ENCODE results near the gene SLC25A13. TPM values are rescaled to one million over a fixed set of nuclear protein-coding genes. Genes with fewer than 3 reads are reported as not detected.

The SLC25A13 gene
- total and polyA plus RNA-seq, 2 of the 8 experiments (the other 6 are each of a cell fraction or from before 2014, with no cell fraction given): 30.8 to 85.4 TPM

GRCh38 chr7:96169439-96169838 is 152.5 kb downstream of the SLC25A13 start:
- no peak overlapping the region for H2BK20ac ChIP-seq (ENCODE audit: low read length)
- DNase-seq (ENCODE audit: low read depth in 1 of 2, low spot score in 2 of 2): no peak
- peaks cover 0 to 1% of the 10 kb centered on the region in 2 experiments for H4K20me1 ChIP-seq (replicated peaks in 1 of 2; ENCODE audit: control insufficient read depth in 1 of 2, insufficient read depth in 2 of 2, low read length in 2 of 2)
- H3K4me1 ChIP-seq (replicated peaks in 1 of 4; ENCODE audit: control insufficient read depth in 3 of 4, insufficient read depth in 4 of 4, low read length in 3 of 4): peaks cover 0 to 3% (median 1%) of the 10 kb centered on the region in 4 experiments; a peak in 3 of 7 replicates
- H3K36me3 ChIP-seq (ENCODE audit: control insufficient read depth in 2 of 4, insufficient read depth in 4 of 4, low read length in 3 of 4): peaks cover 0 to 9% (median 4%) of the 10 kb centered on the region in 4 experiments; a peak in 4 of 8 replicates
- no peak overlapping the region for H3K27ac ChIP-seq (ENCODE audit: low read depth, low read length)
- no peak overlapping the region for H4K91ac ChIP-seq (replicated peaks; ENCODE audit: insufficient read length, low read length)
- 92% methylated on average over 5 of the region's 5 CpGs; no CpG with 5 or more reads in 1 of the 2 experiments for WGBS, 2 experiments (ENCODE audit: extremely low coverage in 1 of 2, insufficient coverage in 1 of 2, insufficient read length in 1 of 2, insufficient replicate concordance in 2 of 2, low coverage in 1 of 2, low lambda C conversion rate in 2 of 2, missing lambda C conversion rate in 1 of 2)
- H3K4me3 ChIP-seq (ENCODE audit: extremely low read depth in 1 of 4, insufficient read depth in 2 of 4, low read depth in 3 of 4, low read length in 4 of 4): no peak overlapping the region
- no peaks in the 10 kb centered on the region for H3K79me1 ChIP-seq (ENCODE audit: low read depth, low read length)
- H3K4me2 ChIP-seq (ENCODE audit: insufficient read depth in 1 of 2, low read depth in 2 of 2, low read length in 2 of 2): no peak overlapping the region
- H3K4ac ChIP-seq (replicated peaks; ENCODE audit: insufficient read length, low read depth, low read length): no peak overlapping the region
- no peak overlapping the region for H2BK120ac ChIP-seq (replicated peaks; ENCODE audit: low read depth, low read length)
- no peak overlapping the region for H2BK12ac ChIP-seq (ENCODE audit: low read depth, low read length)
- H2AK5ac ChIP-seq (ENCODE audit: low read depth, low read length): no peak overlapping the region
- no peak for FAIRE-seq
- H3K23me2 ChIP-seq (ENCODE audit: low read depth, low read length): no peaks in the 10 kb centered on the region
- CTCF ChIA-PET (ENCODE audit: partially characterized antibody): interaction anchor here (1.0 to 1.8 kb wide), 2 partner anchors 9 to 246 kb away, joined by 4 to 5 read pairs; no protein-coding TSS in a partner anchor
- H3K18ac ChIP-seq (ENCODE audit: extremely low read depth, low read length): no peak overlapping the region
- no peaks in the 10 kb centered on the region for H3K9me3 ChIP-seq (ENCODE audit: insufficient read depth in 2 of 2, low read depth in 1 of 2, low read length in 1 of 2)
- no peak overlapping the region for H2AFZ ChIP-seq (ENCODE audit: low read length)
- no peak overlapping the region for H2BK5ac ChIP-seq (ENCODE audit: low read depth, low read length)
- no peak overlapping the region for H3K56ac ChIP-seq (replicated peaks; ENCODE audit: insufficient read length, low read depth, low read length)
- H3K9ac ChIP-seq (replicated peaks in 1 of 4; ENCODE audit: extremely low read depth in 1 of 4, low read depth in 3 of 4, low read length in 3 of 4): no peak overlapping the region
- H3K27me3 ChIP-seq (replicated peaks in 1 of 4; ENCODE audit: control insufficient read depth in 3 of 4, extremely low read depth in 1 of 4, insufficient read depth in 3 of 4, low read length in 3 of 4): no peaks in the 10 kb centered on the region
- H4K8ac ChIP-seq (ENCODE audit: extremely low read depth, insufficient read depth, low read length): no peak overlapping the region
- POLR2A ChIA-PET (ENCODE audit: partially characterized antibody): interaction anchor here (1.3 kb wide), 1 partner anchor 9 kb away, joined by 4 read pairs; no protein-coding TSS in a partner anchor
- H4K5ac ChIP-seq (ENCODE audit: insufficient read length, low read depth, low read length): no peak overlapping the region
- no peak overlapping the region for H2BK15ac ChIP-seq (ENCODE audit: low read length)
- H3K23ac ChIP-seq (ENCODE audit: insufficient read length): no peak overlapping the region
- no peaks in the 10 kb centered on the region for H3K79me2 ChIP-seq (ENCODE audit: control insufficient read depth in 1 of 2, insufficient read depth in 2 of 2, low read length in 2 of 2)
- H3K14ac ChIP-seq (ENCODE audit: insufficient read length): no peak overlapping the region
- TF ChIP-seq USF2 (IDR thresholded peaks at IDR 0.05; ENCODE audit: low read length) (no peak), NANOG (IDR thresholded peaks at IDR 0.05; ENCODE audit: insufficient read depth, low read depth, low read length, poor library complexity, severe bottlenecking) (no peak), ATF3 (IDR thresholded peaks at IDR 0.05; ENCODE audit: insufficient read depth, low read depth, low read length) (no peak), CTBP2 (IDR thresholded peaks at IDR 0.05; ENCODE audit: borderline replicate concordance, insufficient read depth, insufficient read length, low read length) (no peak), MAX (IDR thresholded peaks at IDR 0.05) (no peak), SP4 (IDR thresholded peaks at IDR 0.05; ENCODE audit: low read length) (no peak), BCL11A (IDR thresholded peaks at IDR 0.05; ENCODE audit: low read depth in 2 of 2, low read length in 2 of 2) (no peak), POLR2AphosphoS5 (IDR thresholded peaks at IDR 0.05; ENCODE audit: low read depth, low read length) (no peak), POLR2A (IDR thresholded peaks at IDR 0.05; ENCODE audit: control extremely low read depth in 1 of 2, low read depth in 2 of 2, low read length in 2 of 2) (no peak), GABPA (IDR thresholded peaks at IDR 0.05; ENCODE audit: borderline replicate concordance, insufficient read depth, low read length) (no peak), TAF7 (optimal IDR thresholded peaks at IDR 0.05; ENCODE audit: borderline replicate concordance, low read depth, low read length) (no peak)

All from H1 (cell line).